GM21526 (cell line): ENCODE measurements around the gene GPR12.
"Not testable (repeated sequence)": the region's sequence is repeated elsewhere in the genome, so short reads cannot be mapped to it uniquely, and the experiment has no call there.

Source experiments
- ATAC-seq: cut with Tn5 transposase; IDR thresholded peaks from one replicate; pipeline ENCODE4 v1.9.1; 2021; ENCODE audit warnings: moderate library complexity; ENCODE audit not compliant: unreplicated experiment, low FRiP score

GPR12 gene

GRCh38 chr13:26749285-26749684 lies 11.3 kb downstream of the GPR12 start:
- ATAC-seq = no peak

DNA sequence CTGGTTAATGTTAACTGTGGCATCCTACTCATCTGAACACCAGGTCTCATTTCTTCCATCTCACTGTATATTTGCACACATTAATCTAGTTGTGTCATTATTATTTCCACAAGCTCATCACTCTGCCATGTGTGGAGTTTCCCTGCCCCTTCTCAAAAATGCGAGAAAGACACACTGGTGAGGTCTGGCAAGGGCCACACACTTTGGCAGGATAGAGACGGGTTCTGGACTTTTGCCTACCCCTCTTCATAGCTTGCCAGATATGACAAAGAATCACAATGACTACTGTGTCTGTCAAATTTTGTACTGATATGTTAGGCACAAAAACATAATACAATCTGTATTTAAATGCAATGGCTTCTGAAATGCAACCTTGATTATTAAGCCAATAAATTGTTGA lies 12.9 kb downstream of the GPR12 start:
- ATAC-seq = no peak

DNA sequence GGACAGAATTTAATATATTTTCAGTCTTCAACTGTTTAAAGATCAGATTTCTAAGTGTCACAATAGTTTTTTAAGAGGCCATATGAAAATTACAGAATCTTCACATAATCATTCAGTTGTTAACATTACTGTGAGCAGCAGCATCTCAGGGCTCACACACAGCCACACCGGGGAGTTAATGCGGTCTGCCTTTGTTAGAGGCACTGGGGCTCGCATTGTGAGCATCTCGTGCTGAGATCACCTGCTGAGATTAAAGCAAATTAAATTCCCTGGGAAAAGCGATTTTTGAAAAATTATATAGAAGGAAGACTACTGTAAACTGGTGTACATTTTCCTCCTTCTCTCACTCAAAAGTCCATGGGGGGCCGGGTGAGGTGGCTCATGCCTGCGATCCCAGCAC lies 16.6 kb downstream of the GPR12 start:
- ATAC-seq = no peak

GRCh38 chr13:26742691-26743358 lies 17.8 kb downstream of the GPR12 start:
- no peak for ATAC-seq

GRCh38 chr13:26735677-26736076 lies 24.9 kb downstream of the GPR12 start:
- ATAC-seq = no peak

DNA sequence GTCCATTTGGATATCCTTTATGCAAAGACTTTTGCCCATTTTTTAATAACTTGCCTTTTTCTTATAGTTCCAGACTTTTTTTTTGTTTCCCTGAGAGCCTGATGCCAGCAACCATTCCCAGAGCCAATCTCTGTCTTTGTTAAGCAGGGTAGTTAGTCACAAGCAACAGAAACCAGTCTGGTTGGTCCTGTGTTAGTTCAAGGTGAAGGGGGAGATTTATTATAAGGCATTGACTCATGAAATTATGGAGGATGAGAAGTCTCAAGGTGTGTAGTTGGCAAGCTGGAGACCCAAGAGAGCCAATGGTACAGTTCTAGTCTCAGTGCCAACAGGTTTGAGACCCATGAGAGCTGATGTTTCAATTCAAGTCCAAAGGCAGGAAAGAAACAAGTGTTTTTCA lies 33.0 kb downstream of the GPR12 start:
- ATAC-seq = no peak

DNA sequence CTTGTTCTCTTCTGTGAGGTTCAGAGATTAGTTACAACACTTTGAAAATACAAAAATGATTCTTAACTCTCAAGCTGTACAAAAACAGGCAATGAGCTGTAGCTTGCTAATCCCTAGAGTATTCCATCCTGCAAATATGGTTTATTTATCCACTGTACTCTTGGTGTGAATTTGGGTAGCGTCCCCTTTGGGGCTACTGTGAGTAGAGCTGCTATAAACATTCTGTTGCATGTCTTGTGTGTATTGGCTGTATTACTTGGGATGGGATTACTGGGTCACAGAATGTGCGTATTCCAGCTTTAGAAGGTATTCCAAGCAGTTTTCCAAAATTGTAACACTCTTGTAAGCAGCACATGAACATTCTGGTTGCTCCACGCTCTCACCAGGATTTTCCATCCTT lies 33.5 kb downstream of the GPR12 start:
- ATAC-seq = no peak

- no peak for ATAC-seq
These were observed 33.9 kb downstream of the GPR12 start for GRCh38 chr13:26726684-26727083.

- not testable (repeated sequence) for ATAC-seq
These were observed 37.0 kb downstream of the GPR12 start for GRCh38 chr13:26723620-26724019.

- no peak for ATAC-seq
These were observed 38.3 kb downstream of the GPR12 start for GRCh38 chr13:26722321-26722720.

DNA sequence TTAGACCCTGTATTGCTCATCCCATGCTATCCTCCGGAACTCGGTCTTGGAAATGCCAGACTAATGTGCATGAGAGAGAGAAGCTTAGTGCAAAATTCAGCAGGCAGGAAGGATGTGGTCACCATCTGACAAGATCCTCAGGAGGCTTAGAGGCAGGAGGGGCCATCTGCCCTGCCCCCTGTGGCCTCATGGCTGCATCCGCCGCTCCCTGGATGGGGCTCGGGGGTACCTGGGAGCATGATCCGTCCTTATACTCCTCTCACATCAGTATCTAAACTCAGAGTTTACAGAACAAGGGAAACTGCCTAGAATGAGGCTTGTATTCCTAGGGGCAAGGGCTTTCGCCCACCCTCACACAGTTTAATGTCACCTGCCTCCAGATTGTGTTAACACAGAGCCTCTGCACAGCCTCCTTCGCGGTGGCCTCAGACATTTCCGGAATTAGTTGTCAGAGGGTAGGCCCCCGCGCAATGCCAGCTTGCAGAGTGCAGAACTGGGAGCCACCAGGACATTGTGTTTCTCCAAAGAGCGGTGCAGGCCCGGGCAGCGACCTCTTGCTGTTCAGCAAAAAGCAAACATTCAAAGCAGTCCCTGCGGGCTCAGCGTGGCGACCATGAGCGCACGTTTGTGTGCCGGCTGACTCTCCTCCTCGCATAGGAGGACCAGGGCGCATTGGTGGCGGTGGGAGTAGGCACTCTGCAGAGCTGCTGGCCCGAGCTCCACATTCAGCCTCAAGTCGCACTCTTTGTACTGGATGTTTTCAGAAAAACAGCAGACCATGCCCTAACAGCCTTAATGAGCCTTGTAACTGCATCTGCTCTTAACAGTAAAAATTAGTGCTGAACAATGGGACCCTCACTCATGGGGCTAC lies 39.1 kb downstream of the GPR12 start:
- ATAC-seq = no peak

DNA sequence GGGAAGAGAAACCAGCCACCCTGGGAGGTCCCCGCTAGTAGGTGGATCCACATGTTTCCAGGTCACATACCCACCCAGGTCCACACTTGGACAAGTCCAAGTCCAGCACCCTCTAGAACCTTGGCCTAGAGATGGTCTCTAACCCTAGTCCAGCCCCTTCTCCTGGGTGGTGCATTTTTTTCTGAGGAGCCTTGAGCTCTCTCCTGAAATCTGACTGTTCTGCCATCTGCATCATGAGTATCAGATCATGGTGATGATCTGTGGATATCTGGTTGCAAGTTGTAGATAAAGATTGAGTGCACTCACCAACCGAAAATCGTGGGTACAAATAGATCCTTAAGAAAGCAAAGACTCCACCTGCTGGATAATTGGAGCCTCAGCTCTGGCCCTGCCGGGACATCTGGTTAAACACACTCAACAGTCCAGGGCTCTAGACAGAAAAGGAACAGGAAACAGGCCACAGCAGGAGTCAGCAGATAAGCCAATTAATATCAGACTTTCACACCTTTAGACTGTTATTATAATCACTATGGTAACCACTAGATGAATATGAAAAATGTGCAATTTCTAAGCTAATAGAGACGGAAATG lies 41.1 kb downstream of the GPR12 start:
- no peak for ATAC-seq

- no peak for ATAC-seq
These were observed 41.7 kb downstream of the GPR12 start for GRCh38 chr13:26718872-26719271.

GRCh38 chr13:26718146-26718545 lies 42.4 kb downstream of the GPR12 start:
- ATAC-seq = no peak

- ATAC-seq = no peak
These were observed 43.6 kb downstream of the GPR12 start for GRCh38 chr13:26716984-26717383.

DNA sequence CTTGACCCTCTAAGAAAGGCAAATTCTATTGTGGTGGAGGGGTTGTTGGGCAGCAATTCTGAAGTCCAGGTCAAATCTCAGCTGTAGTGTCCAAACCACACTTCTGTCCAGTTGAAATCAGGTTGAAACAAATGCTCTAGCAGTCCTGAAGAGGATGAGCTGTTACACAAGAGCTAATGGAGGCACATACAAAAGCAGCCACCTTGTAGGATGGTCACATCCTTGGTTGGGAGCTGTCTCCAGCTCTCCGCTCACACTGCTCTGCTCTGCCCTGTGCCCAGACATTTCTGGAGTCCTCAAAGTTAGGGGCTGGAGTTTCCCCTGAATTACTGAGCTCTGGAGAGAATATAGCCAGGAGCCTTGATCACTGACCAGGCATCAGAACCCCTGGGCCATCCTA lies 47.2 kb downstream of the GPR12 start:
- no peak for ATAC-seq

- no peak for ATAC-seq
These were observed 49.4 kb downstream of the GPR12 start for GRCh38 chr13:26711211-26711610.

- no peak for ATAC-seq
These were observed 50.4 kb downstream of the GPR12 start for GRCh38 chr13:26710166-26710565.

DNA sequence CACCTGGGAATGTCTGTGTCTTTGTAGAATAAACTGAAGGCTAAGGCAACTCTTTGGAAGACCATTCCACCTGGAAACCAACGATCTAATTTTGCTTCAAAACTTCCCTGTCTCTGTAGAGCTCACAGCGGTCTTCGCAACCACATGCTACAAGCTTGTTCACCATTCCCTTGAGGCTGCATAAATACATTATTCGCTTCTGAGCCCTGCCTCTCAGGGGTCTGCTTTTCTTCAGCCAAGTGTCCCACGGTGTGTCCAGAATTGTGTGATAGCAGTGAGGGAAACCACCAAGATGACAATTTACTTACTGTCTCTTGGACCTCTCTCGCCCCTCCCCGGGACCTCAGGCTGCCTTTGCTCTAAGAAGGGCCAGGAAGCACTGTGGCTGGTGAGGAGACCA lies 51.1 kb downstream of the GPR12 start:
- ATAC-seq = no peak

DNA sequence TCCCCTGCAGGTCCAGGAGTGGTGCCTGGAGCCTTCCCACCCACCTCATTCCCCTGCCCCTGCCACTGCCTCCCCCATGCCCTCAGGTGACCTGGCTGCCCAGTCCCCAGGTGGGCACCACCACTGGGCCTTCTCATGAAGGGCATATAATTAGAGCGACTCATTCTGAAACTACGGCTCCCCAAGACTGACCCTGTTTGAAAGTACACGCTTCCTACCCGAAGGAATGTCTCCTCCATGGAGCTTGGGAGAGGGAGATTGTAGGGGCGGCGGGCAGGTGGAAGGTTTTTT lies 52.6 kb downstream of the GPR12 start:
- no peak for ATAC-seq

DNA sequence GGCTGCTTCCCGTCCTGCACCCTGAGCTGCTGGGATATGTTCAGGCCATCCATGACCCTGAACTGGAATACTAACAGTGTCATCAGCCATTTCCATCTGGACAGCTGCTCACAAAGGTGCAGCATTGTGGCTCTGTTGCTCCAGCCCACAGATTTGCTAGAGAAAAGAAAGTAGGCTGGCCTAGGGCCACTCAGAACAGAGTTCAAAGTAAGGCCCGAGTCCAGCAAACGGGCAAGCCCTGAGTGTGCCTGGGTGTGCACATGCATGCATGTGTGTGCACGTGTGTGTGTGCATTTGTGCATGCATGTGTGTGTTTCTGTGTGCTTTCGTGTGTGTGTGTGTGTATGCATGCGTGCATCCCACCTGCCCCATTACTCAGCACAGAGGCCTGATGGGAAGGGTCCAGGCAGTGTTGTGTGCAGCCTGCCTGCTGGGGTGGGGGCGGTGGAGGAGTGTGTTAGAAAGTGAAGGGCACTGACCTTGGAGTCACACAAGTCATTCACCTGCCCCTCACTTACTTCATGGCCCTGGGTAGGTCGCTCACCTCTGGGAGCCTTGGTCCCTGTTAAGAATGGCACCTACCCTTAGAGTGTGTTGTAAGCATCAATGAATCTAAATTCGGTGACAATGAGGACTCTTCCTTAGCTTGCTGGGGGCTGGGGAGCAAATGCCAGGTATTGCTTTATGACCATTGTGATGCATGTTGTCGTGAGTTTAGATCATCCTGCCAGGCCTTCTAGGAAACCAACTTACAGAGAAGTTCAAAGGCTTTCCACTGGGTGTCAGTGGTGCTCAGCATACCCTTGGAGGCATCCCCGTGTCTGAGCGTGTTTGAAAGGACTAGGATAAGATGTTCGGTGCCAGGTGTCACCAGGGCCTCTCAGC lies 53.2 kb downstream of the GPR12 start:
- no peak for ATAC-seq
